Measurements from ENCODE around the gene ADAMTS17. TPM values are rescaled to one million over a fixed set of nuclear protein-coding genes. Genes with fewer than 3 reads are reported as not detected.

ADAMTS17 gene
- total and polyA plus RNA-seq, 9 of the 15 experiments (the other 6 are each of a cell fraction or from before 2014, with no cell fraction given): 0.01 to 0.14 (median 0.07) TPM; not detected in 6

GRCh38 chr15:100348578-100348977 lies 6.8 kb upstream of the ADAMTS17 start:
- no peaks in the 10 kb centered on the region for H4K20me1 ChIP-seq (replicated peaks; ENCODE audit: control insufficient read depth, insufficient read depth, low read length)
- CTCF ChIA-PET (ENCODE audit: low intra/inter-chr PET ratio): interaction anchor here (1.1 kb wide), 1 partner anchor 658 kb away, joined by 3 read pairs; no protein-coding TSS in a partner anchor
- WGBS (ENCODE audit: insufficient coverage, low coverage, missing lambda C conversion rate): 6% methylated on average over 8 of the region's 8 CpGs
- no peaks in the 10 kb centered on the region for H3K9me3 ChIP-seq (replicated peaks; ENCODE audit: control insufficient read depth, insufficient read depth, low read depth, low read length)
- H3K27me3 ChIP-seq (ENCODE audit: control insufficient read depth in 2 of 2, insufficient read depth in 2 of 2, low read length in 2 of 2): peaks cover 0 to 10% of the 10 kb centered on the region in 2 experiments; a peak in 2 of 5 replicates
- H3K36me3 ChIP-seq (ENCODE audit: control insufficient read depth, insufficient read depth, low read length): no peaks in the 10 kb centered on the region
- peaks cover 0 to 12% of the 10 kb centered on the region in 2 experiments; a peak in 3 of 5 replicates for H3K4me1 ChIP-seq (replicated peaks in 1 of 2; ENCODE audit: control insufficient read depth in 2 of 2, insufficient read depth in 2 of 2, low read length in 2 of 2)
- H3K4me2 ChIP-seq (ENCODE audit: insufficient read depth, low read length): no peak overlapping the region
- ATAC-seq (no peak), FAIRE-seq (no peak), DNase-seq (ENCODE audit: extremely low read depth in 1 of 4, low spot score in 3 of 4) (no peak)
- no peaks in the 10 kb centered on the region for H3K9me1 ChIP-seq (ENCODE audit: control insufficient read depth, insufficient read depth, low read length)
- POLR2A ChIA-PET: interaction anchor here (0.7 kb wide), 1 partner anchor 9 kb away, joined by 3 read pairs; no protein-coding TSS in a partner anchor
- TF ChIP-seq, protein P1, sequence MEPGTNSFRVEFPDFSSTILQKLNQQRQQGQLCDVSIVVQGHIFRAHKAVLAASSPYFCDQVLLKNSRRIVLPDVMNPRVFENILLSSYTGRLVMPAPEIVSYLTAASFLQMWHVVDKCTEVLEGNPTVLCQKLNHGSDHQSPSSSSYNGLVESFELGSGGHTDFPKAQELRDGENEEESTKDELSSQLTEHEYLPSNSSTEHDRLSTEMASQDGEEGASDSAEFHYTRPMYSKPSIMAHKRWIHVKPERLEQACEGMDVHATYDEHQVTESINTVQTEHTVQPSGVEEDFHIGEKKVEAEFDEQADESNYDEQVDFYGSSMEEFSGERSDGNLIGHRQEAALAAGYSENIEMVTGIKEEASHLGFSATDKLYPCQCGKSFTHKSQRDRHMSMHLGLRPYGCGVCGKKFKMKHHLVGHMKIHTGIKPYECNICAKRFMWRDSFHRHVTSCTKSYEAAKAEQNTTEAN (CRISPR knock-in tag; IDR thresholded peaks at IDR 0.05): no peak
- TF ChIP-seq, protein P2, sequence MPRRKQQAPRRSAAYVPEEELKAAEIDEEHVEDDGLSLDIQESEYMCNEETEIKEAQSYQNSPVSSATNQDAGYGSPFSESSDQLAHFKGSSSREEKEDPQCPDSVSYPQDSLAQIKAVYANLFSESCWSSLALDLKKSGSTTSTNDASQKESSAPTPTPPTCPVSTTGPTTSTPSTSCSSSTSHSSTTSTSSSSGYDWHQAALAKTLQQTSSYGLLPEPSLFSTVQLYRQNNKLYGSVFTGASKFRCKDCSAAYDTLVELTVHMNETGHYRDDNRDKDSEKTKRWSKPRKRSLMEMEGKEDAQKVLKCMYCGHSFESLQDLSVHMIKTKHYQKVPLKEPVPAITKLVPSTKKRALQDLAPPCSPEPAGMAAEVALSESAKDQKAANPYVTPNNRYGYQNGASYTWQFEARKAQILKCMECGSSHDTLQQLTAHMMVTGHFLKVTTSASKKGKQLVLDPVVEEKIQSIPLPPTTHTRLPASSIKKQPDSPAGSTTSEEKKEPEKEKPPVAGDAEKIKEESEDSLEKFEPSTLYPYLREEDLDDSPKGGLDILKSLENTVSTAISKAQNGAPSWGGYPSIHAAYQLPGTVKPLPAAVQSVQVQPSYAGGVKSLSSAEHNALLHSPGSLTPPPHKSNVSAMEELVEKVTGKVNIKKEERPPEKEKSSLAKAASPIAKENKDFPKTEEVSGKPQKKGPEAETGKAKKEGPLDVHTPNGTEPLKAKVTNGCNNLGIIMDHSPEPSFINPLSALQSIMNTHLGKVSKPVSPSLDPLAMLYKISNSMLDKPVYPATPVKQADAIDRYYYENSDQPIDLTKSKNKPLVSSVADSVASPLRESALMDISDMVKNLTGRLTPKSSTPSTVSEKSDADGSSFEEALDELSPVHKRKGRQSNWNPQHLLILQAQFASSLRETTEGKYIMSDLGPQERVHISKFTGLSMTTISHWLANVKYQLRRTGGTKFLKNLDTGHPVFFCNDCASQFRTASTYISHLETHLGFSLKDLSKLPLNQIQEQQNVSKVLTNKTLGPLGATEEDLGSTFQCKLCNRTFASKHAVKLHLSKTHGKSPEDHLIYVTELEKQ (CRISPR knock-in tag; IDR thresholded peaks at IDR 0.05): no peak
- TF ChIP-seq ZC3H11A (IDR thresholded peaks at IDR 0.05; ENCODE audit: low read depth, low read length) (no peak), RFX1 (IDR thresholded peaks at IDR 0.05) (no peak), RAD51 (IDR thresholded peaks at IDR 0.05; ENCODE audit: borderline replicate concordance, low read depth) (no peak), PCBP2 (IDR thresholded peaks at IDR 0.05; ENCODE audit: low read depth, low read length, poor library complexity, severe bottlenecking) (no peak), ZNF3 (CRISPR knock-in tag; IDR thresholded peaks at IDR 0.05) (no peak), CCNT2 (IDR thresholded peaks at IDR 0.05; ENCODE audit: borderline replicate concordance, extremely low read depth, insufficient read length, low read depth, low read length) (no peak), SRSF9 (IDR thresholded peaks at IDR 0.05; ENCODE audit: borderline replicate concordance, low read depth, low read length) (no peak), RBM34 (IDR thresholded peaks at IDR 0.05; ENCODE audit: borderline replicate concordance, insufficient read depth, low read length) (no peak), CREB1 (IDR thresholded peaks at IDR 0.05) (no peak), CREB1 (CRISPR knock-in tag; IDR thresholded peaks at IDR 0.05) (no peak), SLC30A9 (CRISPR knock-in tag; IDR thresholded peaks at IDR 0.05) (no peak), ZNF699 (CRISPR knock-in tag; IDR thresholded peaks at IDR 0.05; ENCODE audit: insufficient replicate concordance) (no peak), ZKSCAN3 (CRISPR knock-in tag; IDR thresholded peaks at IDR 0.05) (no peak), MTA1 (IDR thresholded peaks at IDR 0.05; ENCODE audit: borderline replicate concordance) (no peak), ZNF717 (CRISPR knock-in tag; IDR thresholded peaks at IDR 0.05) (no peak), ZKSCAN1 (IDR thresholded peaks at IDR 0.05; ENCODE audit: low read depth, low read length) (no peak), NRF1 (conservative IDR thresholded peaks at IDR 0.05 in 1 of 2, IDR thresholded peaks at IDR 0.05 in 1 of 2) (no peak), CBFA2T2 (conservative IDR thresholded peaks at IDR 0.05) (no peak), ZNF507 (tag; conservative IDR thresholded peaks at IDR 0.05) (no peak)
- no peak overlapping the region for H3K4me3 ChIP-seq
- no peak overlapping the region for H3K27ac ChIP-seq (ENCODE audit: extremely low read depth, low read depth, low read length)
- H2AFZ ChIP-seq (ENCODE audit: low read depth, low read length): no peak overlapping the region
- H3K9ac ChIP-seq (ENCODE audit: insufficient read depth in 1 of 2, low read depth in 2 of 2, low read length in 2 of 2): no peak overlapping the region
- BruUV-seq (replicated peaks): no TSS peak
- intact Hi-C loops (cut with micrococcal nuclease) (no loop called here), in situ Hi-C loops (cut with MboI) (no loop called here)
- no peaks in the 10 kb centered on the region for H3K79me2 ChIP-seq (ENCODE audit: control insufficient read depth, insufficient read depth, low read length)
